Measurements from ENCODE around the gene DPYSL5. TPM values are rescaled to one million over a fixed set of nuclear protein-coding genes. Genes with fewer than 3 reads are reported as not detected.

Gene DPYSL5
- total RNA-seq, 4 donors from 2014 or later, result not detected

DNA sequence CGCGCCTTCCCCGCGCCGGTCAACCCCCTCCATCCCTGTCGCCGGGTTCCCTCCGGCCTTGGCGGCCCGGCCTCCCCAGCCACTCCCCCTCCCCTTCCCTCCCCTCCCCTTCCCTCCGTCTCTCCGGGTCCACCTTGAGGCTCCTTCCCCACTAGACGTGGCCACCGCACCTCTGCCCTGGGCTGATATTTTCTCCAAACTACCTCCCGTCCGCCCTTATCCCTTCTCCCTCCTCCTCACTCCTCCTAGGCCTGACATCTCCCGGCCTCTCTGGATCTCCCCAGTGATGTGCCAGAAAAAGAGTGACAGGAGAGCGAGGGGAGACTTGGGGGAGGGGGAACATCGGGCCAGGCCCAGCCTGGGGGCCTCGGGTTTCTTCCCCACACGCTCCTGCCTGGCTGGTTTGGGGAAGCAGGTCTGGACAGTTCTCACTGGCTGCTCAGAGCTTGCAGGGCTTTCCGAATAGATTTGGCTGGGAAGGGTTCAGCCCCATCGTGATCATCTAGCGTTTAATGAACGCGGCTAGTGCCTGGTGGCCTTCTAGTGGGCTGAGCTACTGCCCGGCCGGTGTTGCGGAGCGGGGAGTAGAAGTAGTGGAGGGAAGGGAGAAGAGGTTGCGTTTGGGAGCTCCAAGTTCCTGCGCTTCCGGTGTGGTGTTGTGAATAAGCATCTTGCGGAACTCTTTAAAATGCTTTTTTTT, 123.1 kb downstream of the DPYSL5 start:
- TF ChIP-seq EP300 (IDR thresholded peaks at IDR 0.05) (no peak), CTCF (IDR thresholded peaks at IDR 0.05) (no peak), POLR2A (IDR thresholded peaks at IDR 0.05) (no peak)
- Histone ChIP-seq H3K4me3 (peak overlapping the region; percentile 59 to 94 (median 85)), H3K27ac (peak overlapping the region; percentile 78 to 92 (median 84)), H3K27me3 (no peaks in the 10 kb centered on the region), H3K36me3 (no peaks in the 10 kb centered on the region), H3K4me1 (peaks cover 0 to 31% (median 5%) of the 10 kb centered on the region in 4 donors), H3K9me3 (no peaks in the 10 kb centered on the region)
- 4 to 5% methylated on average over 32 to 34 of the region's 34 CpGs for WGBS, 2 donors
- peak in 1 of 2 donors; percentile 12 for DNase-seq (ENCODE audit: low spot score in 2 of 2)

DNA sequence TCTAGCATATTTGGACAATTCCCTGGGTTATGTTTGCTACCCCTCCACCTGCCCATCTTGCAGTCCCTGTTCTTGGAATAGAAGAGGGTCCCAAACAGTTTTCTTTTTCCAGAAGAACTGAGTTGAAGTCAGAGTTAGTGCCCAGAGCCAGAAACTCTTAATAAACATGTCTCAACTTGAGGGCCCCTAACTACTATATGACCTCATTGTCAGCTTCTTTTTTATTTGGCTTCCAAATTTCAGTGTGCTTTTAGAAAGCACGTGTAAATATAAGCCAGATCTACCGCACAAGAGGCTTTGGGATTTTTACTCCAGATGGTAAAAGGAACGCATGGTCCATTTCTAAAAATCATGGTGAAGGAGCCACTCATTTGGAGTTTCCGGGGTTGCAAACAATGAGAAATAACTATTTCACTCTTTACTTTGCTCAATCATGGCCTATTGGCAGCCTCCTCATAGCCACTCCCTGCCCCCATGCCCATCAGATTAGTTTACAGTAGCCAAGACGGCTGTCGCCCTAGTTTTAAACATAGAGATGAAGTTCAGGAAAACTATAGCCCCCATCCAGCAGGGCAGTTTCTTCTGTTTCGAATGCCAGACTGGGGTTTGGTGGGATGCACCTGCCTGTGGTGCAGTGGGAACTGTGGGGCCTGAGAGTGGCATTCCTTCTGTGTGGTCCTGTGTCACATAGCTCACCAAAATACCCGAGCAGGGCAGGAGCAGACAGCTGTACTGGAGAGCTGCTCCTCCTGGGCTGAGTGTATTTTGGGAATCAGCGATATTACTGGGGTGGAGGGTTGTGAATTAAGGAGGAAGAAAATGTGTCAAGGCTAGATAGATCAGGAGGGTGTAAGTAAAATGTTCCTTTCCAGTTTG, 124.2 kb downstream of the DPYSL5 start:
- Histone ChIP-seq H3K27me3 (no peaks in the 10 kb centered on the region), H3K9me3 (no peaks in the 10 kb centered on the region), H3K36me3 (no peaks in the 10 kb centered on the region), H3K27ac (peak overlapping the region in 2 of 4 donors; percentile 85 to 92), H3K4me3 (no peak overlapping the region), H3K4me1 (peaks cover 0 to 31% (median 5%) of the 10 kb centered on the region in 4 donors)
- no peak for DNase-seq (ENCODE audit: low spot score in 2 of 2)
- 71 to 77% methylated on average over 9 of the region's 9 CpGs for WGBS, 2 donors
- TF ChIP-seq POLR2A (IDR thresholded peaks at IDR 0.05) (no peak), EP300 (IDR thresholded peaks at IDR 0.05) (no peak), CTCF (IDR thresholded peaks at IDR 0.05) (no peak)

- no peak overlapping the region for H3K4me3 ChIP-seq
- no peak for DNase-seq (ENCODE audit: low spot score in 2 of 2)
- no peak for TF ChIP-seq POLR2A (IDR thresholded peaks at IDR 0.05)
- no peak for TF ChIP-seq CTCF (IDR thresholded peaks at IDR 0.05)
- no peak for TF ChIP-seq EP300 (IDR thresholded peaks at IDR 0.05)
- peaks cover 0 to 36% (median 7%) of the 10 kb centered on the region in 4 donors for H3K4me1 ChIP-seq
- no peak overlapping the region for H3K27ac ChIP-seq
- no peaks in the 10 kb centered on the region for H3K9me3 ChIP-seq
- WGBS, 2 donors, result 83 to 86% methylated on average over 5 of the region's 5 CpGs
- no peaks in the 10 kb centered on the region for H3K36me3 ChIP-seq
- H3K27me3 ChIP-seq, result no peaks in the 10 kb centered on the region
These were observed 126.4 kb downstream of the DPYSL5 start for GRCh38 chr2:26974352-26974751.

DNA sequence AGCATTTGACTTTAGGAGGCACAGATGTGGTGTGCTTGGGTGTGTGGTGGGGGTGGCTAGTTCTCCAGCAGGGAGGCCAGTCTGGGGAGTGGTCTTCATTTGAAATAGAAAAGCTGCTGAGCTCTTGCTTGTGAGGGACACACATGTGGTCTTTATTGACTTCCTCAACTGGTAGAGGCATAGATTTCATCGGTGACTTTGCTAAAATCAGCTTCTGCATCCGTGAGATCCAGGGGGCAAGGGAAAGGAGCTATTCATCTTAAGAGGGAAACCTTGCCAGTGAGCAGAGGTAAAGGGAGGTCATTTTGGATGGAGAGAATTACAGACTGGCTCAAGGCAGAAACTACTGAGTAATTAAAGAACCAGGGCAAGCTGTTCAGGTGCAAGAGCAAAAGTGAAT, 127.2 kb downstream of the DPYSL5 start:
- TF ChIP-seq EP300 (IDR thresholded peaks at IDR 0.05) (no peak), CTCF (IDR thresholded peaks at IDR 0.05) (no peak), POLR2A (IDR thresholded peaks at IDR 0.05) (no peak)
- WGBS, 2 donors, result 33 to 49% methylated on average over 2 of the region's 2 CpGs
- DNase-seq (ENCODE audit: low spot score in 2 of 2), result no peak
- no peaks in the 10 kb centered on the region for H3K36me3 ChIP-seq
- H3K9me3 ChIP-seq, result no peaks in the 10 kb centered on the region
- H3K27me3 ChIP-seq, result no peaks in the 10 kb centered on the region
- peaks cover 0 to 39% (median 8%) of the 10 kb centered on the region in 4 donors for H3K4me1 ChIP-seq
- no peak overlapping the region for H3K27ac ChIP-seq
- no peak overlapping the region for H3K4me3 ChIP-seq

DNA sequence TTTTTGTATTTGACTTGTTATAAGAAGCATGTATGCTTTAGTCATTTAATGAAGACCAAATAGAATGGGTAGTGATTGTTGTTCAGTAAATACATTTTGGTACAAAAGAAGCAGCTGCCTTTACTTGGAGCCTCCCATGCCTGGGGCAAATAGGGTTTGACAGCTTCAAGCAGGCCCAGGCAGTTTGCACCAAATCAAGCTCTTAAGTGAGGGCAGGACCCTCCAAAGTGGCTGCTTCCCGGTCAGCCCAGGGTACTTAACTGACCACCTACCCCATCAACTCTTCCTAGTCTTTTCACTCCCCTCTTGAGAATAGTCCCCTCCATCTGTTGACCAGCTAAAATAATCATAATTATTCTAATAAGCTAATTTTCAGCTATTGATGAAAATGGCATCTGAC, 127.7 kb downstream of the DPYSL5 start:
- H3K27me3 ChIP-seq, result no peaks in the 10 kb centered on the region
- no peaks in the 10 kb centered on the region for H3K36me3 ChIP-seq
- no peak overlapping the region for H3K27ac ChIP-seq
- no peak for TF ChIP-seq EP300 (IDR thresholded peaks at IDR 0.05)
- no peak for TF ChIP-seq CTCF (IDR thresholded peaks at IDR 0.05)
- no peak for TF ChIP-seq POLR2A (IDR thresholded peaks at IDR 0.05)
- no peaks in the 10 kb centered on the region for H3K9me3 ChIP-seq
- DNase-seq (ENCODE audit: low spot score in 2 of 2), result no peak
- H3K4me3 ChIP-seq, result no peak overlapping the region
- peaks cover 0 to 39% (median 10%) of the 10 kb centered on the region in 4 donors for H3K4me1 ChIP-seq
- 65 to 69% methylated on average over 1 of the region's 1 CpG for WGBS, 2 donors

All from tibial nerve (tissue), 4 donors.